KOPT-K1 (cell line): ENCODE measurements around the gene SH3RF1.

Experiments
- H3K27ac ChIP-seq: fragments of 200-600 bp; sonication (generic); 2 replicates; pipeline ENCODE4 v1.5.1; 2016; ENCODE audit warnings: antibody characterized with exemption, mild to moderate bottlenecking, low read depth, low read length; ENCODE audit not compliant: poor library complexity, severe bottlenecking
- H3K36me3 ChIP-seq: fragments of 200-600 bp; sonication (generic); 2 replicates; pipeline ENCODE4 v1.5.1; 2017; ENCODE audit warnings: antibody characterized with exemption, mild to moderate bottlenecking, low read length, moderate library complexity; ENCODE audit not compliant: insufficient read depth
- H3K9me3 ChIP-seq: fragments of 200-600 bp; sonication (generic); 2 replicates; pipeline ENCODE4 v1.5.1; 2017; ENCODE audit warnings: antibody characterized with exemption, low read length, mild to moderate bottlenecking; ENCODE audit not compliant: insufficient read depth, poor library complexity, severe bottlenecking

SH3RF1 gene

GRCh38 chr4:169099771-169100180 is 171.0 kb downstream of the SH3RF1 start:
- H3K36me3 ChIP-seq: no peaks in the 10 kb centered on the region
- no peak overlapping the region for H3K27ac ChIP-seq

GRCh38 chr4:169098969-169099690 is 171.6 kb downstream of the SH3RF1 start:
- no peaks in the 10 kb centered on the region for H3K9me3 ChIP-seq
- no peaks in the 10 kb centered on the region for H3K36me3 ChIP-seq
- H3K27ac ChIP-seq: no peak overlapping the region

More at GRCh38 chr4:169099771-169100180, 171.0 kb downstream of the SH3RF1 start:
- no peaks in the 10 kb centered on the region for H3K9me3 ChIP-seq

DNA sequence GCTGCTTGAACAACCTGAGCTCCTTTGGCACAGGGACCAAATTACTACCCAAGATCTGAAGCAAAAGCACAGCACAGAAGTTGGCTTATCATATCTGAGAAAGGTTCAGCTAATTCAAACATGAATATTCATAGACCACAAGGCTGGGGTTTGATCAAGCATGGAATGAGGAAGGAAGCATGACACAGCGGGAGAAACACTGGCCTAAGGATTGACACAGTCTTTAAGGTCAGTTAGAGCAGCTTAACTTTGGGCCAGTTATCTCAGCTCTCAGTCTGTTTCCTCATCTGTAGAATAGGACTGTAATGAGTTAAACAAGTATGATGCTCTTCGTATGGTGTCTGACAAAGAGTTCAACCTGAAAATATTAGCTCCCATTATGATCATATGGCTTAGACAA is 172.2 kb downstream of the SH3RF1 start:
- no peaks in the 10 kb centered on the region for H3K9me3 ChIP-seq

GRCh38 chr4:169098054-169098497 is 172.7 kb downstream of the SH3RF1 start:
- Histone ChIP-seq H3K36me3 (no peaks in the 10 kb centered on the region), H3K27ac (no peak overlapping the region), H3K9me3 (no peaks in the 10 kb centered on the region)

More for the DNA sequence above, 172.2 kb downstream of the SH3RF1 start:
- Histone ChIP-seq H3K36me3 (no peaks in the 10 kb centered on the region), H3K27ac (no peak overlapping the region)

- peaks cover 5% of the 10 kb centered on the region for H3K9me3 ChIP-seq
- no peaks in the 10 kb centered on the region for H3K36me3 ChIP-seq
- no peak overlapping the region for H3K27ac ChIP-seq
Observed at GRCh38 chr4:169096221-169096620, 174.5 kb downstream of the SH3RF1 start.

DNA sequence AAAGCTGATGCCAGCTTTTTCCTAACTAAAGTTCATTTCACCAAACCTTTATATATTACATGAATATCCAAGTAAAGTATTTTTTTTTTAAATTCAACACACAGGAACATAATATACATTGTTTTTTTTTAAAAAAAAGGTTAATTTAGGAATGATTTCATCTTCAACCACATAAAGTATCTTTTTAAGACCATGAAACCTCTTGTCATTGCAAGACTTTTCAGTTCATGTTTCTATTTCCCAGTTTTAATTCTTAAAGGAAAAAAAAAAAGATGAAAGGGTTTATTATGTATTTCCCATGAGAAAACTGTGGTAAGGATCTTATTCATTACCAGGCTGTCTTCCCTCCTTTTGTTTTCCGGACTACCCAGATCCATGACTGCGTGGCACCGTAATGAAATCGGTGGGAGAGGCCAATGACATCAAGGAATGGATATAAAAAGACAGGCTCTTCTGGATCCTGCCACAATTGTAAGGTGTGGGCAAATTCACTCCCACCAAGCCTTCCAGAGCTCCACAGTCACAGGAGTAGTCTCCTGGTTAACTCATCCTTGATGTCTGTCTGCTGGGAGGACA is 176.0 kb downstream of the SH3RF1 start:
- Histone ChIP-seq H3K36me3 (no peaks in the 10 kb centered on the region), H3K9me3 (peaks cover 15% of the 10 kb centered on the region), H3K27ac (no peak overlapping the region)

DNA sequence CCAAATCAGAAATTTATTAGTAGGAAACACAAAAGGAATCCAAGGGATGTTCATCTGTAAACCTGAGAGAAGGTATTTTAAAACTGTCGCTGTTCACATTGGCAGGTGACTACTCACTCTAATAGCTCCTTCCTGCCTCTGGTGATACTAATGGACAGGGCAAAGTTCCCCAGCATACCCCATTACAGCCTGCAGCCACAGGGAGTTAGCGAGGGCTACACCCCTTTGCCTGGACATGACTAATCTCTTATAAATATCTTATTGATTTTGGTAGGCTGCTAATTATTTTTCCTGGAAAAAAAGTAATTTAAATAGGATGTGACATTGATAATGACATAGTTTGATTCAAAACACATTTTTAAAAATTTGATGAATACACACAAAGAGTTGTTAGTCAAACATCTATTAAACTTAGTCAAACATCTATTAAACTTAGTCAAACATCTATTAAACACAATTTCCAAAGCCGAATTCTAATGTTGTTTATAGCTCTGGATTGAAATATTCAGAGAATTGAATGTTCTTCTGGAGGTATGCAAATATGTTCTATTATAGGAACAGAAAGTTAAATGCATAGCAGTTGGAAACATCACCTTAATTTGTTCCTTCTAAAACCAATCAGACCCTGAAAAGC is 177.8 kb downstream of the SH3RF1 start:
- no peaks in the 10 kb centered on the region for H3K36me3 ChIP-seq
- H3K27ac ChIP-seq: no peak overlapping the region
- peaks cover 15% of the 10 kb centered on the region for H3K9me3 ChIP-seq

- H3K27ac ChIP-seq: no peak overlapping the region
- peaks cover 15% of the 10 kb centered on the region for H3K9me3 ChIP-seq
- H3K36me3 ChIP-seq: no peaks in the 10 kb centered on the region
Observed at GRCh38 chr4:169090484-169091215, 180.1 kb downstream of the SH3RF1 start.

DNA sequence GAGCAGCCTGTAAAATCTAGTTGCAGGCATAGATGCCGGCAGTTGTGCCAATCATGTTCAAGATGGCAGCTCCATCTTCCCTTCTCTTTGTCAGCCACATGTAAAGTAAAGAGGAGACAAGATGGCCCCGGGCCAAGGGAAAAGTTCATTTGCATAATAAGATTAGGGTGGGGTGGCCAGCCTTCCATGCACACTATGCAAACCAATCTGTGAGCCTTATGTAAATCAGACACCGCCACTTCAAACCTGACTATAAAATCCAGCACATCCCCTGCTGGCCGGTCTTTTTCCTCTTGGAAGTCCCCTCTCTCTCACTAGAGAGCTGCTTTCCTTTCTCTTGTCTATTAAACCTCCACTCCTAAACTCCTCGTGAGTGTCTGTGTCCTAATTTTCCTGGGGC is 181.8 kb downstream of the SH3RF1 start:
- Histone ChIP-seq H3K27ac (no peak overlapping the region), H3K9me3 (peaks cover 15% of the 10 kb centered on the region), H3K36me3 (no peaks in the 10 kb centered on the region)

DNA sequence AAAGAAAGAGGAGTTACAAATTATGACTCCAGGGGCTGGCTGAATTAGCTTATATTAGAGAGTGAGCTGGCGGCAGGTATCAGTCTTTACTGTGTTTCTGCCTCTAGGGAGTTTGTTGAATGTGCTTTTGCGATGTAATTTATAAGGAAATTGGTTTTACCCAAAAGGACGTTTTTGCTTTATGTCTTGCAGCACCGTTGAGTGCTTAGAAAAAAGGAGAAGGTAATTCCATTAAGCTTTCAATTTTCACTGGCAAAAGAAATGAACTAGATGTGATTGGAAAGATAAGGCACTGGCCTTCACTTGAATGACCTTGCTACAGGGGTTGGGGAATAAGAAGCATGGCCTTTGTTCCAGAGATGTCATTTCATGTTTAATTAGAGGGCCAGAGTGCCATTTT is 185.8 kb downstream of the SH3RF1 start:
- no peaks in the 10 kb centered on the region for H3K9me3 ChIP-seq
- H3K27ac ChIP-seq: no peak overlapping the region
- no peaks in the 10 kb centered on the region for H3K36me3 ChIP-seq

DNA sequence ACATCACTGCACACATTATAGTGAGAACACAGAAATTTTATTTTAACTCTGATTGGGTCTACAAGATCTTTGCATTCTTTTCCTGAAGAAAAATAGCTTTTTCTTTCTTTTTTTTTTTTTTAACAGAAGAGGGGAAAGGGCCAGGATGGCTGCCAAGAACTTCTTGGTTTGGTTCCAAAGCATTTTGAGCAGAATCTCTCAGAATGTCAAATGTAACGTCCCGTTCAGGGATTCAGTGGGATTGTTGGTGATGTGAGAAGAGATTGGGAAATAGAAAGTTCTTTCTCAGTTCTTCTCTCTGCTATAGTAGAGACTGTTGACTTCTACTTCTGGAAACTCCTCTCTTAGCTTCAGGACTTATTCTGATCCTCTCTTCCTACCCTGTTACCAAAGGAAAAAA is 189.8 kb downstream of the SH3RF1 start:
- Histone ChIP-seq H3K9me3 (no peaks in the 10 kb centered on the region), H3K27ac (no peak overlapping the region)

GRCh38 chr4:169079942-169080827 is 190.6 kb downstream of the SH3RF1 start:
- Histone ChIP-seq H3K9me3 (no peaks in the 10 kb centered on the region), H3K36me3 (no peaks in the 10 kb centered on the region), H3K27ac (no peak overlapping the region)

More for the DNA sequence above, 189.8 kb downstream of the SH3RF1 start:
- no peaks in the 10 kb centered on the region for H3K36me3 ChIP-seq

DNA sequence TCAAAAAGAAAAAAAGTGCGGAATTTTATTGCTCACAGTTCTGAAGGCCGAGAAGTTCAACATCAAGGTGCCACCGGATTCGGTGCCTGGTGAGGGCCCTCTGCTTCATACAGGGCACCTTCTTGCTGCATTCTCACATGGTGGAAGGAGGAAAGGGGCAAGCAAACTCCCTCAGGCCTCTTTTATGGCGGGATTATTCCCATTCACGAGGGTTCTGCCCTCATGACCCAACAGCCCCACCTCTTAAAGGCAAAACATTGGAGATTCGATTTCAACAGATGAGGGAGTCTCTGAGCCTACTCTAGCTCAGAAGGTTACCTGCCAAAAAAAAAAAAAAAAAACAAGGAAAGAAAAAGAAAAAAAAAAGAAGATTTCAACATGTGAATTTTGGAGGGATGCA is 196.6 kb downstream of the SH3RF1 start:
- no peak overlapping the region for H3K27ac ChIP-seq

DNA sequence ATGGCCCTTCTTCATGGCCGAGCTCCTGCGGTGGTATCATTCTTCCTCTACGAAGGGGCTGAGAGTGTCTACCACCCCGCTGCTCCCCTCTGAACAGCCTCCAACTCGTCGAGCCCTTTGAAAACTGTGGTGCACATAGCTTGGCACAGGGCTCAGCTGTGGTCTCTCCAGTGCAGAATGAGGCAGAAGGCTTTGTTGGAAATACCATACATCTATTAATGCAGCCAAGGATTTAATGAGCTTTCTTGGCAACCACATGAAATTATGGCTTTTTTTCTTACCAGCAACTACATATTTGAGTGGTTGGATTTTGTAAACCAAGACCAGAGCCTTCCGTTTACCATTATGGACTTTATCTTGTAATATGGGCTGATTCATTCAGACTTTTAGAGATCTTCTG is 199.0 kb downstream of the SH3RF1 start:
- no peaks in the 10 kb centered on the region for H3K9me3 ChIP-seq
- no peaks in the 10 kb centered on the region for H3K36me3 ChIP-seq
- H3K27ac ChIP-seq: no peak overlapping the region

More for the DNA sequence above, 196.6 kb downstream of the SH3RF1 start:
- Histone ChIP-seq H3K36me3 (no peaks in the 10 kb centered on the region), H3K9me3 (no peaks in the 10 kb centered on the region)
